ENCODE data around the gene PSMB11. TPM values are rescaled to one million over a fixed set of nuclear protein-coding genes. Genes with fewer than 3 reads are reported as not detected.

Gene PSMB11
- total RNA-seq, 1 experiment from 2014 or later, result not detected

GRCh38 chr14:23021889-23022442 lies 20.0 kb upstream of the PSMB11 start:
- H3K4me2 ChIP-seq (ENCODE audit: insufficient read depth, insufficient read length, low read length), result no peak overlapping the region
- H2BK12ac ChIP-seq (ENCODE audit: insufficient read length, low read depth, low read length), result no peak overlapping the region
- Mint-ChIP-seq H3K36me3 (ENCODE audit: insufficient read depth in 1 of 3, low read depth in 3 of 3) (peaks cover 19 to 21% (median 21%) of the 10 kb centered on the region in 3 experiments; a peak in 6 of 7 replicates), H3K4me3 (no peak overlapping the region), H3K9me3 (no peaks in the 10 kb centered on the region), H3K4me1 (peaks cover 37 to 39% of the 10 kb centered on the region in 2 experiments), H3K27ac (peak overlapping the region in 1 of 3 experiments; percentile 25; a peak in 1 of 7 replicates), H3K27me3 (ENCODE audit: low read depth) (no peaks in the 10 kb centered on the region)
- no peaks in the 10 kb centered on the region for H3K4me1 ChIP-seq (ENCODE audit: insufficient read depth, low read length)
- no peaks in the 10 kb centered on the region for H3K9me3 ChIP-seq (ENCODE audit: control insufficient read depth, low read depth, low read length)
- no peak overlapping the region for H2BK15ac ChIP-seq (ENCODE audit: low read depth, low read length)
- H2AFZ ChIP-seq (ENCODE audit: low read length), result no peak overlapping the region
- no peak overlapping the region for H2AK5ac ChIP-seq (ENCODE audit: insufficient read length, low read length)
- H3K56ac ChIP-seq (ENCODE audit: insufficient read length, low read depth, low read length), result no peak overlapping the region
- H3K27ac ChIP-seq (ENCODE audit: insufficient read length, low read depth, low read length), result no peak overlapping the region
- no peak overlapping the region; the same call in 1 of the 2 replicates for H3K14ac ChIP-seq (ENCODE audit: insufficient read depth, low read length)
- no peak for DNase-seq
- no peaks in the 10 kb centered on the region for H3K79me1 ChIP-seq (ENCODE audit: insufficient read depth, low read depth, low read length, poor library complexity, severe bottlenecking)
- no peaks in the 10 kb centered on the region for H3K79me2 ChIP-seq (ENCODE audit: insufficient read depth, low read length)
- no peak overlapping the region for H4K8ac ChIP-seq (replicated peaks; ENCODE audit: insufficient read length, low read depth, low read length)
- no peak overlapping the region for H3K18ac ChIP-seq (ENCODE audit: insufficient read length, low read depth, low read length)
- H2BK5ac ChIP-seq (ENCODE audit: insufficient read length, low read length), result no peak overlapping the region
- H3K23me2 ChIP-seq (ENCODE audit: insufficient read length, low read depth, low read length, poor library complexity, severe bottlenecking), result no peaks in the 10 kb centered on the region
- no peak overlapping the region for H3K23ac ChIP-seq (ENCODE audit: insufficient read length, low read depth, low read length)
- TF ChIP-seq CTCF (conservative IDR thresholded peaks at IDR 0.05), result no peak
- no peak overlapping the region for H2BK20ac ChIP-seq (ENCODE audit: low read depth, low read length, poor library complexity, severe bottlenecking)
- no peak overlapping the region for H3K4ac ChIP-seq (ENCODE audit: low read depth, low read length)
- H2BK120ac ChIP-seq (ENCODE audit: low read depth, low read length, poor library complexity, severe bottlenecking), result no peak overlapping the region
- H4K20me1 ChIP-seq (ENCODE audit: control insufficient read depth, insufficient read depth, insufficient read length), result no peaks in the 10 kb centered on the region
- H4K91ac ChIP-seq (ENCODE audit: insufficient read length, low read depth, low read length), result no peak overlapping the region
- H3T11ph ChIP-seq (ENCODE audit: low read length), result no peak overlapping the region
- no peaks in the 10 kb centered on the region for H3K27me3 ChIP-seq (ENCODE audit: insufficient read depth, low read length)
- no peak overlapping the region for H4K5ac ChIP-seq (ENCODE audit: insufficient read length, low read depth, low read length)
- H3K9ac ChIP-seq (ENCODE audit: extremely low read depth, insufficient read length, low read length), result no peak overlapping the region
- no CpG with 5 or more reads among the region's 7 CpGs for WGBS (ENCODE audit: extremely low coverage, insufficient read length, low lambda C conversion rate)
